IMR-90 (cell line): ENCODE results near the gene RUNDC1.

Source experiments
- BHLHE40 ChIP-seq: fragments of 150-350 bp; IDR thresholded peaks from 2 replicates; pipeline ENCODE4 v1.6.1; 2016; ENCODE audit warnings: mild to moderate bottlenecking, low read depth, low read length
- CEBPB ChIP-seq: IDR thresholded peaks from 2 replicates; pipeline ENCODE4 v1.6.1; 2012; ENCODE audit warnings: low read depth, low read length, improper control_type of control experiment
- CHD1 ChIP-seq: IDR thresholded peaks from 2 replicates; pipeline ENCODE4 v1.6.1; 2012; ENCODE audit warnings: low read depth, low read length, improper control_type of control experiment
- FOS ChIP-seq: fragments of 150-350 bp; IDR thresholded peaks from 2 replicates; pipeline ENCODE4 v1.6.1; 2016; ENCODE audit warnings: low read depth, low read length
- NFE2L2 ChIP-seq: fragments of 150-350 bp; IDR thresholded peaks from 2 replicates; pipeline ENCODE4 v1.6.1; 2016; ENCODE audit warnings: low read depth, mild to moderate bottlenecking, low read length
- POLR2A ChIP-seq: IDR thresholded peaks from 2 replicates; pipeline ENCODE4 v1.6.1; 2012; ENCODE audit warnings: mild to moderate bottlenecking, low read depth, low read length
- RAD21 ChIP-seq: IDR thresholded peaks from 2 replicates; pipeline ENCODE4 v1.6.1; 2012; ENCODE audit warnings: low read length, improper control_type of control experiment
- RCOR1 ChIP-seq: IDR thresholded peaks from 2 replicates; pipeline ENCODE4 v1.6.1; 2012; ENCODE audit warnings: mild to moderate bottlenecking, low read length, improper control_type of control experiment; ENCODE audit not compliant: insufficient replicate concordance
- RFX5 ChIP-seq: IDR thresholded peaks from 2 replicates; pipeline ENCODE4 v1.8.0; 2012; ENCODE audit warnings: low read depth, mild to moderate bottlenecking, low read length, moderate library complexity
- SMC3 ChIP-seq: fragments of 150-350 bp; IDR thresholded peaks from 2 replicates; pipeline ENCODE4 v1.6.1; 2016; ENCODE audit warnings: low read depth, mild to moderate bottlenecking, antibody characterized with exemption, low read length, moderate library complexity
- TF ChIP-seq, protein P1 (sequence below): conservative IDR thresholded peaks from 2 replicates; pipeline ENCODE4 v1.5.1; 2012; ENCODE audit warnings: mild to moderate bottlenecking, low read depth, low read length, improper control_type of control experiment
- TF ChIP-seq, protein P2 (sequence below): fragments of 150-350 bp; IDR thresholded peaks from 2 replicates; pipeline ENCODE4 v1.6.1; 2017; ENCODE audit warnings: mild to moderate bottlenecking, antibody characterized with exemption, low read length, low read depth
- TF ChIP-seq, protein P3 (sequence below): fragments of 150-350 bp; IDR thresholded peaks from 2 replicates; pipeline ENCODE4 v1.6.1; 2016; ENCODE audit warnings: low read depth, mild to moderate bottlenecking, low read length, moderate library complexity, borderline replicate concordance

DNA sequence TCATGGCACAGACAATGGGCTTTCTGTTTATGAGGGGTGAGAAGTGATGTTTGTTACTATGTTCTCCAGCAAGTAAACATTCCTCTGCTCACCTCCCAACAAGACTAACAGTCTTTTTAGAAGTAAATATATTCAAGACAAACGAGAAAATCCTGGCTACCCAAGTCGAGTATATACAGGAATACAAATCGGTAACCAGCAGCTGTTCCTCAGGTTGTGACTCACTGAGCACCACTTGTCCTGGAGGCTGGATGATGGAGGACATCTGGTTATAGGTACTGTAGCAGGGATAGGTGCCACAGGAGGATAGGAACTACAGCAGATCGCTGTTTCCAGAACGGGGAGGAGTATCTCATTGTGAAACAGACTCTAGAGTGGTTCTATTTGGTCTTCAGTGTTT lies 12.5 kb downstream of the RUNDC1 start:
- TF ChIP-seq, protein P1, sequence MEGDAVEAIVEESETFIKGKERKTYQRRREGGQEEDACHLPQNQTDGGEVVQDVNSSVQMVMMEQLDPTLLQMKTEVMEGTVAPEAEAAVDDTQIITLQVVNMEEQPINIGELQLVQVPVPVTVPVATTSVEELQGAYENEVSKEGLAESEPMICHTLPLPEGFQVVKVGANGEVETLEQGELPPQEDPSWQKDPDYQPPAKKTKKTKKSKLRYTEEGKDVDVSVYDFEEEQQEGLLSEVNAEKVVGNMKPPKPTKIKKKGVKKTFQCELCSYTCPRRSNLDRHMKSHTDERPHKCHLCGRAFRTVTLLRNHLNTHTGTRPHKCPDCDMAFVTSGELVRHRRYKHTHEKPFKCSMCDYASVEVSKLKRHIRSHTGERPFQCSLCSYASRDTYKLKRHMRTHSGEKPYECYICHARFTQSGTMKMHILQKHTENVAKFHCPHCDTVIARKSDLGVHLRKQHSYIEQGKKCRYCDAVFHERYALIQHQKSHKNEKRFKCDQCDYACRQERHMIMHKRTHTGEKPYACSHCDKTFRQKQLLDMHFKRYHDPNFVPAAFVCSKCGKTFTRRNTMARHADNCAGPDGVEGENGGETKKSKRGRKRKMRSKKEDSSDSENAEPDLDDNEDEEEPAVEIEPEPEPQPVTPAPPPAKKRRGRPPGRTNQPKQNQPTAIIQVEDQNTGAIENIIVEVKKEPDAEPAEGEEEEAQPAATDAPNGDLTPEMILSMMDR, result no peak
- TF ChIP-seq POLR2A, result no peak
- TF ChIP-seq BHLHE40, result no peak
- TF ChIP-seq, protein P2, sequence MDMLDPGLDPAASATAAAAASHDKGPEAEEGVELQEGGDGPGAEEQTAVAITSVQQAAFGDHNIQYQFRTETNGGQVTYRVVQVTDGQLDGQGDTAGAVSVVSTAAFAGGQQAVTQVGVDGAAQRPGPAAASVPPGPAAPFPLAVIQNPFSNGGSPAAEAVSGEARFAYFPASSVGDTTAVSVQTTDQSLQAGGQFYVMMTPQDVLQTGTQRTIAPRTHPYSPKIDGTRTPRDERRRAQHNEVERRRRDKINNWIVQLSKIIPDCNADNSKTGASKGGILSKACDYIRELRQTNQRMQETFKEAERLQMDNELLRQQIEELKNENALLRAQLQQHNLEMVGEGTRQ, result no peak
- no peak for TF ChIP-seq RCOR1
- no peak for TF ChIP-seq RFX5
- no peak for TF ChIP-seq NFE2L2
- no peak for TF ChIP-seq CEBPB
- TF ChIP-seq RAD21, result no peak
- TF ChIP-seq, protein P3, sequence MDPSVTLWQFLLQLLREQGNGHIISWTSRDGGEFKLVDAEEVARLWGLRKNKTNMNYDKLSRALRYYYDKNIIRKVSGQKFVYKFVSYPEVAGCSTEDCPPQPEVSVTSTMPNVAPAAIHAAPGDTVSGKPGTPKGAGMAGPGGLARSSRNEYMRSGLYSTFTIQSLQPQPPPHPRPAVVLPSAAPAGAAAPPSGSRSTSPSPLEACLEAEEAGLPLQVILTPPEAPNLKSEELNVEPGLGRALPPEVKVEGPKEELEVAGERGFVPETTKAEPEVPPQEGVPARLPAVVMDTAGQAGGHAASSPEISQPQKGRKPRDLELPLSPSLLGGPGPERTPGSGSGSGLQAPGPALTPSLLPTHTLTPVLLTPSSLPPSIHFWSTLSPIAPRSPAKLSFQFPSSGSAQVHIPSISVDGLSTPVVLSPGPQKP, result no peak
- no peak for TF ChIP-seq SMC3
- no peak for TF ChIP-seq CHD1
- TF ChIP-seq FOS, result no peak
